Breast epithelium (tissue), 4 donors: ENCODE results near the gene OXSR1. TPM values are rescaled to one million over a fixed set of nuclear protein-coding genes. Genes with fewer than 3 reads are reported as not detected.

Source experiments
- DNase-seq, 2 donors: peaks; one replicate each; pipeline ENCODE4 v3.0.0-alpha.2; 2019; ENCODE audit warnings: low spot score in 2 of 2
- H3K27ac ChIP-seq, 2 donors: fragments of 200-600 bp; sonication (generic) in 1 of 2; one replicate each; pipeline ENCODE4 v1.5.1; 2016 to 2019; ENCODE audit warnings: mild to moderate bottlenecking in 1 of 2
- H3K27me3 ChIP-seq, 2 donors: fragments of 200-600 bp; sonication (generic) in 1 of 2; one replicate each; pipeline versions ENCODE4 v1.5.1 to v1.6.0; 2017 to 2019; ENCODE audit warnings: control low read depth in 1 of 2, mild to moderate bottlenecking in 1 of 2
- H3K36me3 ChIP-seq: fragments of 200-600 bp; one replicate; pipeline ENCODE4 v1.5.1; 2019
- H3K4me1 ChIP-seq, 2 donors: fragments of 200-600 bp; sonication (generic); one replicate each; pipeline ENCODE4 v1.5.1; 2016 to 2019; ENCODE audit warnings: control low read depth in 1 of 2
- H3K4me3 ChIP-seq, 3 donors: fragments of 200-600 bp; sonication (generic); 1 replicate in 2 of 3; 2 replicates in 1 of 3; pipeline ENCODE4 v1.5.1; 2016 to 2019; ENCODE audit warnings: mild to moderate bottlenecking in 3 of 3, moderate library complexity in 2 of 3
- H3K9me3 ChIP-seq, 2 donors: fragments of 200-600 bp; sonication (generic) in 1 of 2; one replicate each; pipeline ENCODE4 v1.5.1; 2016 to 2019; ENCODE audit warnings: control low read depth in 1 of 2
- CTCF ChIP-seq, 3 donors: fragments of 450-650 bp; IDR thresholded peaks; one replicate each; pipeline ENCODE4 v1.5.1; 2016 to 2017; ENCODE audit warnings: antibody characterized with exemption in 3 of 3, mild to moderate bottlenecking in 3 of 3, moderate library complexity in 3 of 3
- POLR2A ChIP-seq: fragments of 450-650 bp; IDR thresholded peaks from one replicate; pipeline ENCODE4 v1.6.1; 2016; ENCODE audit warnings: antibody characterized with exemption, mild to moderate bottlenecking, moderate library complexity
- intact Hi-C: fragments of 100-400 bp; cut with DNase I; formaldehyde crosslinking; loops from one replicate; pipeline ENCODE4 v1.15.1; 2023; ENCODE audit warnings: low total_unique reads
- total RNA-seq, 3 donors: library from RNA; depleted of rRNA; stranded (reverse); fragments of >200 nt; gene quantifications; one replicate each; pipeline ENCODE4 v1.1.0, GENCODE V29; 2016

Gene OXSR1
- total RNA-seq, 3 donors from 2014 or later = 29.0 to 41.6 (median 33.1) TPM

- no peak overlapping the region for H3K4me3 ChIP-seq
- H3K4me1 ChIP-seq = no peaks in the 10 kb centered on the region
- H3K9me3 ChIP-seq = no peaks in the 10 kb centered on the region
- H3K27ac ChIP-seq = no peak overlapping the region
- H3K27me3 ChIP-seq = no peaks in the 10 kb centered on the region
- H3K36me3 ChIP-seq = no peaks in the 10 kb centered on the region
- TF ChIP-seq CTCF (IDR thresholded peaks at IDR 0.05) (peak in 2 of 3 donors; percentile 4 to 14), POLR2A (no peak)
- intact Hi-C loops = no loop called here
- DNase-seq = no peak
These were observed 132.8 kb downstream of the OXSR1 start for GRCh38 chr3:38297947-38298711.

Other genes with a start within 250 kb of the OXSR1 start
- 10 to 100 TPM; 11.0 to 17.4 (median 15.4) TPM for gene VILL, start 174.8 kb upstream of the OXSR1 start, total RNA-seq
- gene PLCD1, start 135.9 kb upstream of the OXSR1 start, total RNA-seq = 10 to 100 TPM; 17.0 to 36.2 (median 23.4) TPM
- gene DLEC1, start 126.3 kb upstream of the OXSR1 start, total RNA-seq = 1 to 10 TPM in 2 of 3 donors, under 1 TPM in 1; 0.98 to 2.0 (median 1.1) TPM
- gene ACAA1, start 28.4 kb upstream of the OXSR1 start, total RNA-seq = 10 to 100 TPM; 69.2 to 87.5 (median 83.9) TPM
- gene MYD88, start 26.9 kb upstream of the OXSR1 start, total RNA-seq = 10 to 100 TPM; 33.4 to 36.0 (median 35.3) TPM
- gene SLC22A13, start 100.3 kb downstream of the OXSR1 start, total RNA-seq = under 1 TPM in 2 of 3 donors, not detected in 1; 0.48 to 0.59 TPM
- under 1 TPM in 1 of 3 donors, not detected in 2; 0.29 TPM for gene SLC22A14, start 116.8 kb downstream of the OXSR1 start, total RNA-seq
- 1 to 10 TPM; 5.2 to 7.9 (median 6.7) TPM for gene XYLB, start 181.2 kb downstream of the OXSR1 start, total RNA-seq